Right kidney (tissue), 9 donors: ENCODE data around the gene ZNF324B.
"Not testable (repeated sequence)": the region's sequence is repeated elsewhere in the genome, so short reads cannot be mapped to it uniquely, and the experiment has no call there.

ENCODE experiments used
- DNase-seq: peaks from one replicate; pipeline ENCODE4 v3.0.0-alpha.2; 2016
- long read RNA-seq, 8 donors: transcript quantifications; one replicate each; lab custom pipeline, GENCODE V29; 2026

Gene ZNF324B
- long read RNA-seq, donor 1, partial matches to known transcripts, result 0 of 1 reads
- long read RNA-seq, donor 1, other reads (novel, unspliced or antisense), result 0 of 1 reads
- long read RNA-seq, donor 2, partial matches to known transcripts, result 0 of 1 reads
- long read RNA-seq, donor 2, other reads (novel, unspliced or antisense), result 0 of 1 reads
- long read RNA-seq, donor 3, partial matches to known transcripts, result 0 of 2 reads
- long read RNA-seq, donor 3, other reads (novel, unspliced or antisense), result 0 of 2 reads
- long read RNA-seq, donor 4, partial matches to known transcripts, result 0 of 1 reads
- long read RNA-seq, donor 4, other reads (novel, unspliced or antisense), result 0 of 1 reads
- long read RNA-seq, donor 5, result 0 reads
- long read RNA-seq, donor 6, partial matches to known transcripts, result 0 of 1 reads
- long read RNA-seq, donor 6, other reads (novel, unspliced or antisense), result 0 of 1 reads
- long read RNA-seq, donor 7, partial matches to known transcripts, result 0 of 1 reads
- long read RNA-seq, donor 7, other reads (novel, unspliced or antisense), result 0 of 1 reads
- long read RNA-seq, donor 8, partial matches to known transcripts, result 0 of 3 reads
- long read RNA-seq, donor 8, other reads (novel, unspliced or antisense), result 0 of 3 reads

DNA sequence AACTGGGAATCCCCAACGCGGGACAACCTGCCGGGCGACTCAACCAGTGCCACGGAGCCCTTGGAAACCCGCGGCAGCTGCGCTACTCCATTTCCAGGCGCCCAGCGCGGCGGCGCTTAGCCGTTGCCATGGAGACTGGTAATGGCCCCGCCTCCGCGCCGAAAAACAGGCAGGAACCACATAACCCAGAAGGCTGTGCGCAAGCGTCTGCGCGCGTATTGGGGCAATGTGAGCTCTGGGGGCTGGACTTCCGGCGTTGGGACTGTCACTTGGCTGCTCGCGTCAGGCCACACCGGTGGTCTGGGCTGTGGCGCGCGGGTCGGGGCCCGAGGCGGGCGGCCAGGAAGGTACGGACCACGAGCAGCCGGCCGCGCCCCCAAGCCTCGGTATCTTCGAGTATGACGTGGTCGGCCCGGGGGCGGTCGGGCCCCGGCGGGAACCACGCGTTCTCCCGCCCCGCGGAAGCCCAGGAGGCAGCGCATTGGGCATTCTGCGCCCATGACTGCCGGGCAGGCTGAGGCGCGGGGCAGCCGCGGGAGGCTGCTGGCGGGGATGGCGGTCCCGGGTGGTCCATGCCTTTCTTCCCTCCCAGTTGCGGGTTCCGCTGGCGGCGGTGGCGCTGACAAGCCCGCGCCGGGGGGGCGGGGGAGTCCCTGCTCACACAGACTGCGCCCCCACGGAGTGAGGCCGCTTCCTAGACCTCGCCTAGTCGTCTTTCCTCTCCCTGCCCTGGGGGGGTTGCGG, at the start of gene ZNF324B:
Gene ZNF324B (plus strand): TSS at position 265 of the 744 bp plus-strand sequence. CDS start 2,080 bp downstream, outside the sequence.
- peak; percentile 94 for DNase-seq

- no peak for DNase-seq
Observed at GRCh38 chr19:58401840-58402421, 49.5 kb upstream of the ZNF324B start.

GRCh38 chr19:58403920-58404478, 47.4 kb upstream of the ZNF324B start:
- not testable (repeated sequence) for DNase-seq

DNA sequence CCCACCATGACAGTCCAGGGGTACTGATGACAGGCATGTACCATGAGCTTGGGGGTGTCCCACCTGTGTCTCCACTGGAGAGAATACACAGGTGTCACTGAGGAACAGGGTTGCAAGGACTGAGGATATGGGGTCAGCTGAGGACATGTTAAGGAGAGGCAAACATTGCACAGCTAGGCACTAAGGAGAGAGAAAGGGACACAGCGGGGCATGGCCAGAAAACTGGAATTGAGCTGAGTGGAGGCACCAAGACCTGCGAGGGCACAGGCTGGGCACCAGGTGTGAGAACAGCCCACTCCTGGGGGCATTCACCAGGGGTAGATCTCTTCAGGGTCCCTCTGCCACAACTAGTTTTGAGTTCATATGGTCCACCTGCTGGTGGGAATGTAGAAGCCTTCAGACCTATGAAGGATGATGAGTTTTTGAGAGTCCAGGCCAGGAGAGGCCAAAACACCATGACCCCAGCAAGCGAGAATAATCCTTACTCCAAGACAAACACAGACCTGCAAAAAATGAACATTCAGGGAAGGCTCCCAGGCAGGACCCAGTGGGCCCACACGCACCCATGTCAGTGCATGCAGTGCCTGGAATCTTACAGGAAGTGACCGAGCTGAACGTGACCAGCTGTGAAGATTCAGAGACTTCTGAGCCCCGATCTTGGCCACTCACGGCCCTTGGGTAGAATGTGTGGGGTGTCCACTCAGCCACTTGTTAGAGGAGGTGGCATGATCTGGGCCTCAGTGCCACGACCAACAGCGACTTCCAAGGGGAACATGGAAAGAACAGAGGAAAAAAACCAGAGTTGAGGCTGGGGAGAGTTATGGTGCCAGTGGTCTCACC, 44.4 kb upstream of the ZNF324B start:
- no peak for DNase-seq

DNA sequence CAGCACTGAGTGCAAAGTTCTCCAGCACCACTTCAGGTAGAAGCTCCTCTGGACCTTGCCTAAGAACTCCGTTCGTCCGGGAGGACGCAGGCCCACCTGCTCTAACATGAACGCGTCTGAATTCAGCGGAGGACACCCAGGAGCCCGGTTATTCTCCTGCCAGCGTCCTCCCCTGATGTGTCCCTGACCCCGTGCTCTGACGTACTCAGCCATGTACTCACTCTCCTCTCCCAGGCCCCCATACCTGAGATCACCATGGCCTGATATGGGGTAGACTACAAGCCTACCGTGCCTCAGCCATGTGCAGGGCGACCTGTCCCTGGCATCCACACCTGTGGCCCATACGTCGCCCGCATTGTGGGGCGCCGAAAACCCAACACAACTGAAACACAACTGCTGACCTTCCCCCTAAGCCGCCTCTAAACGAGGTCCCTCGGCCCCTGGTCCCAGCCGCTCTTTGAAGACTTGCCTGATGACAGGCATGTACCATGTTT, 43.7 kb upstream of the ZNF324B start:
- DNase-seq, result no peak

GRCh38 chr19:58408152-58409009, 43.0 kb upstream of the ZNF324B start, which contains the start of gene ZNF584:
TSS of gene ZNF584 (plus strand) at chr19:58408649. CDS start at chr19:58409148, 499 bp downstream.
- peak; percentile 91 for DNase-seq

- DNase-seq, result no peak
Observed at GRCh38 chr19:58409010-58409790, 42.2 kb upstream of the ZNF324B start.

GRCh38 chr19:58416604-58417003, 34.8 kb upstream of the ZNF324B start:
- DNase-seq, result no peak

DNA sequence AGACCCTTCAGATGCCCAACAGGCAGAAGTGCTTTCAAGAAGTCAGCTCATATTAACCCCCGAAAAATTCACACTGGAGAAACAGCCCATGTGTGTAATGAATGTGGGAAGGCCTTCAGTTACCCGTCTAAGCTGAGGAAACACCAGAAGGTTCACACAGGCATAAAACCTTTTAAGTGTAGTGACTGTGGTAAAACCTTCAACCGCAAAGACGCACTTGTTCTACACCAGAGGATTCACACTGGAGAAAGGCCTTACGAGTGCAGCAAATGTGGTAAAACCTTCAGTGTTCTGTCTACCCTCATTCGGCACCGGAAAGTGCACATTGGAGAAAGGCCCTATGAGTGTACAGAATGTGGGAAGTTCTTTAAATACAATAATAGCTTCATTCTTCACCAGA, 34.4 kb upstream of the ZNF324B start:
- DNase-seq, result no peak

DNA sequence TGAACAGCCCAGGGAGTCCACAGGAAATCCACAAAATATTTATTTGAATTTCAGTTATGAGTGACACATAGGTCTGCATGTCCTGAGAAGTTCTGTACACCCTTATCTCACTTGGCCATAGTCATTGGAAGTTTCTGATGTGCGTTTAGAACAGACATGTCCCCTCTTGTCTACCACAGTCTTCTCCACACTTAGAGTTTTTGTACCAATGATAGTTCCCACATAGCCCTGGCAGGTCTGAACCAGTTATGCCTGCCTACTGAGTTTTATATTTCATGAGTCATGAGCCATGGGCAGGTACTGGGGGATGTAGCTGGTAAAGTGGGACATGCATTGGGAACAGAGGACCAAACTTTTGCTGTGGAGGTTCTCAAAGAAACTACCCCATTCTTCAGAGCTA, 22.8 kb upstream of the ZNF324B start:
- no peak for DNase-seq

GRCh38 chr19:58429745-58430144, 21.7 kb upstream of the ZNF324B start:
- DNase-seq, result no peak

GRCh38 chr19:58434217-58434616, 17.2 kb upstream of the ZNF324B start:
- no peak for DNase-seq

GRCh38 chr19:58439576-58440554, 11.6 kb upstream of the ZNF324B start, which contains the start of gene ZNF132:
TSS of gene ZNF132 (minus strand) at chr19:58440153. CDS start at chr19:58439821, 332 bp downstream.
- DNase-seq, result peak; percentile 86

DNA sequence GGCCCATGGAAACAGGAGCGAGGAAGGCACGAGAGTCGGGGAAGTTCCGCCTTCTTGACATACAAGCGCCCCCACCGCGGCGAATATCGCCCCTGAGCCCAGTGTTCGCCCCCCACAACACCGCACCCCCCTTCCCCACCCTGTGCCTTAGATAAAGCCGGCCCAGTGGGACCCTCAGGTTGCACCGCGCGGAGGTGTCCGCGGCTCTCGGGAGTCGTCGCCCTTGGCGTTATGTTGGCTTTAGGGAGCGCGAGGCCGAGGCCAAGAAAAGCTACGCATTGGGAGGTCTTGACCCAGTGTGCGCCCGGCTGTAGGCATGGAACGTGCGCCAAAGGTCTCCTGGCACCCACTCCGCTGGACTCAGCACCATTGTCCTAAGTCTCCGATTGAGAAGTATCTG, 10.9 kb upstream of the ZNF324B start:
- DNase-seq, result no peak

GRCh38 chr19:58442986-58443385, 8.4 kb upstream of the ZNF324B start:
- DNase-seq, result not testable (repeated sequence)

DNA sequence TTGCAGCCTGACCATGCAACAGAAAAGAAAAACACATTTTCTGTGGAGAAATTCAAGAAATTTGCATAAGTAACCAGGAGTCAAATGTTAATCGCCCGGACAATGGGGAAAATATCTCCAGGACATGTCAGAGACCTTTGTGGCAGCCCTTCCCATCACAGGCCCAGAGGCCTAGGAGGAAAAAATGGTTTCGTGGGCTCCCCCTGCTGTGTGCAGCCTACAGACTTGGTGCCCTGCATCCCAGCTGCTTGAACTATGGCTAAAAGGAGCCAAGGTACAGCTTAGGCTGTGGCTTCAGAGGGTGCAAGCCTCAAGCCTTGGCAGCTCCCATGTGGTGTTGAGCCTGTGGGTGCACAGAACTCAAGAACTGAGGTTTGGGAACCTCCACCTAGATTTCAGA, 2.6 kb upstream of the ZNF324B start:
- DNase-seq, result not testable (repeated sequence)

DNA sequence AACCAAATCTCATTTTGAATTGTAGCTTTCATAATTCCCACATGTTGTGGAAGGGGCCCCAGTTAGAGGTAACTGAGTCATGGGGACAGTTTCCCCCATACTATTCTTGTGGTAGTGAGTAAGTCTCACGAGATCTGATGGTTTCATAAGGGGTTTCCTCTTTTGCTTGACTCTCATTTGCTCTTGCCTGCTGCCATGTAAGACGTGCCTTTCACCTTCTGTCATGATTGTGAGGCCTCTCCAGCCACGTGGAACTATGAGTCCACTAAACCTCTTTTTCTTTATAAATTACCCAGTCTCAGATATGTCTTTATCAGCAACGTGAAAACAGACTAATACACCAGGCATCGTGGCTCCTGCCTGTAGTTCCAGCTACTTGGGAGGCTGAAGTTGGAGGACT, 1.4 kb upstream of the ZNF324B start:
- not testable (repeated sequence) for DNase-seq

GRCh38 chr19:58450856-58451357, 515 bp upstream of the ZNF324B start:
- DNase-seq, result no peak
